Activated T-helper 17 cell treated with anti-CD3 and anti-CD28 coated beads, Interleukin-2, amount 50 U/mL, for 72 hours (primary cell): ENCODE data around the gene TYR. TPM values are rescaled to one million over a fixed set of nuclear protein-coding genes. Genes with fewer than 3 reads are reported as not detected.

Experiments
- ATAC-seq: fragments of 150-1000 bp; cut with Tn5 transposase; replicated peaks from 2 replicates; pipeline ENCODE4 v1.10.0; 2021; ENCODE audit warnings: mild to moderate bottlenecking, moderate library complexity
- H3K27ac Mint-ChIP-seq: one replicate; pipeline ENCODE4 v1.8.0; 2022; ENCODE audit warnings: mixed read lengths
- H3K27me3 Mint-ChIP-seq: one replicate; pipeline ENCODE4 v1.8.0; 2022; ENCODE audit warnings: mixed read lengths
- H3K36me3 Mint-ChIP-seq: one replicate; pipeline ENCODE4 v1.8.0; 2022; ENCODE audit warnings: low read depth, mild to moderate bottlenecking, mixed read lengths
- H3K4me1 Mint-ChIP-seq: one replicate; pipeline ENCODE4 v1.8.0; 2022; ENCODE audit warnings: mixed read lengths
- H3K4me3 Mint-ChIP-seq: one replicate; pipeline ENCODE4 v1.8.0; 2022; ENCODE audit warnings: mild to moderate bottlenecking, mixed read lengths
- H3K9me3 Mint-ChIP-seq: one replicate; pipeline ENCODE4 v1.8.0; 2022; ENCODE audit warnings: mixed read lengths
- total RNA-seq, 2 donors: library from RNA; stranded (reverse); gene quantifications; one replicate each; pipeline ENCODE4 v1.2.3, GENCODE V29; 2022

TYR gene
- not detected for total RNA-seq

DNA sequence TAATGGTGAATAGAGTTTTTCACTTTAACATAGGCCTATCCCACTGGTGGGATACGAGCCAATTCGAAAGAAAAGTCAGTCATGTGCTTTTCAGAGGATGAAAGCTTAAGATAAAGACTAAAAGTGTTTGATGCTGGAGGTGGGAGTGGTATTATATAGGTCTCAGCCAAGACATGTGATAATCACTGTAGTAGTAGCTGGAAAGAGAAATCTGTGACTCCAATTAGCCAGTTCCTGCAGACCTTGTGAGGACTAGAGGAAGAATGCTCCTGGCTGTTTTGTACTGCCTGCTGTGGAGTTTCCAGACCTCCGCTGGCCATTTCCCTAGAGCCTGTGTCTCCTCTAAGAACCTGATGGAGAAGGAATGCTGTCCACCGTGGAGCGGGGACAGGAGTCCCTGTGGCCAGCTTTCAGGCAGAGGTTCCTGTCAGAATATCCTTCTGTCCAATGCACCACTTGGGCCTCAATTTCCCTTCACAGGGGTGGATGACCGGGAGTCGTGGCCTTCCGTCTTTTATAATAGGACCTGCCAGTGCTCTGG is at the start of gene TYR:
TSS of gene TYR (plus strand) at position 185 of the 541 bp plus-strand sequence. CDS start at position 264, 79 bp downstream.
- Mint-ChIP-seq H3K27me3 (no peaks in the 10 kb centered on the region), H3K9me3 (peaks cover 7% of the 10 kb centered on the region), H3K36me3 (no peaks in the 10 kb centered on the region), H3K4me1 (no peaks in the 10 kb centered on the region), H3K4me3 (no peak within 1 kb of the TSS), H3K27ac (no peak within 1 kb of the TSS)
- ATAC-seq: no peak

DNA sequence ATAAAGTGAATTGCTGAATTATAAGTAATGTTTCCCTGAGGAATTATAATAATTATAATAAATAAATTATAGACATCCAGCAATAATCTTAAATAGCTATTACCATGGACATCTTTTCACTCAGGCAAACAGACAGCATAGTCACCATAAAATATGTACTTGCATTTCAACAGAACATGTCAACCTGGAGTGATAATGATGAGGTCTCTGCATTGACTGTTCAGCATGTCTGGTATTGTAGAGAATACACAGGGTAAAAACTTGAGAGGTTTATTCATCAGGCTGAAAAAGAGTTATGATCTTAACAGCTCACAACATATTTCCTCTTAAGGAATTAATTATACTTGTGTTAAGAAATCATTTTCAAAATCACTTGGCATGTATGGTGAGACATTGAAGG is 41.1 kb upstream of the TYR start:
- Mint-ChIP-seq H3K27ac (no peak overlapping the region), H3K4me1 (no peaks in the 10 kb centered on the region), H3K27me3 (no peaks in the 10 kb centered on the region), H3K36me3 (no peaks in the 10 kb centered on the region), H3K4me3 (no peak overlapping the region), H3K9me3 (no peaks in the 10 kb centered on the region)
- no peak for ATAC-seq

DNA sequence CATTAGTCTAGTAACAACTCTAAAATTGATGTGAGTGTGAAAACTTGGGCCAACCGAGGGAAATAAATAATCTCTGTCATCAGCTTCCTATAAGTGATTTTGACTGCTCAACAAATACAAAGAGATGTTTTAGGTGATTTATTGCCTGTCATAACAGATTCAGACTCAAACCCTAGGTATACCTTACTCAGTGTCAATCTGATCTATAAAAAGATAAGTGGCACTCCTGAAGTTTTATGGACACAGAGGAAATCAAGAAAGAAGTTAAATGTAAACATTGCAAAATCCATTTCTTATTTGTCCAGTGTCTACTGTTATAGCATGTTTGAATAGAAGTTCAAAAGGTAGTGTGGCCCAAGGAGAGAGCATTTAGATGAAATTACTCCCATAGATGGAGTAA is 30.4 kb upstream of the TYR start:
- no peak overlapping the region for H3K4me3 Mint-ChIP-seq
- no peaks in the 10 kb centered on the region for H3K9me3 Mint-ChIP-seq
- H3K27ac Mint-ChIP-seq: no peak overlapping the region
- H3K4me1 Mint-ChIP-seq: no peaks in the 10 kb centered on the region
- no peaks in the 10 kb centered on the region for H3K36me3 Mint-ChIP-seq
- no peaks in the 10 kb centered on the region for H3K27me3 Mint-ChIP-seq
- ATAC-seq: no peak

DNA sequence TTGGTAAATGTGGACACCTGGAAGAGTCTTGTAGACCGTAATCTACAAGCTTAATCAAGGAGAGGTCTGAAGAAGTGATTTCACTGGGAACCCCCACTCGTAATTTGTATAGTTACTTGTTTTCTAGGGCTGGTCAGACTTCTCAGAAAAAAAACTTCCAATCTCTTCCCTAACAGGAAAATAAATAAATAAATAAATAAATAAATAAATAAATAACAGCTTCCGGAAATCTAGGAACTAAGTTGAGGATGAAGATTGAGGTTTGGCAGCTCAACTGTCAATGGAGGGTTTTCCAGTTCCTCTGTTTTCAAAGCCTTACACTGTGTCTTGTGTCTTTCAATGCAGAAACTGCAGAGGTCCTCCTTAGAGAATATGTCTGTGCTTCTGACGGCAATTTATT is 17.7 kb upstream of the TYR start:
- Mint-ChIP-seq H3K27ac (no peak overlapping the region), H3K27me3 (no peaks in the 10 kb centered on the region), H3K4me3 (no peak overlapping the region)

DNA sequence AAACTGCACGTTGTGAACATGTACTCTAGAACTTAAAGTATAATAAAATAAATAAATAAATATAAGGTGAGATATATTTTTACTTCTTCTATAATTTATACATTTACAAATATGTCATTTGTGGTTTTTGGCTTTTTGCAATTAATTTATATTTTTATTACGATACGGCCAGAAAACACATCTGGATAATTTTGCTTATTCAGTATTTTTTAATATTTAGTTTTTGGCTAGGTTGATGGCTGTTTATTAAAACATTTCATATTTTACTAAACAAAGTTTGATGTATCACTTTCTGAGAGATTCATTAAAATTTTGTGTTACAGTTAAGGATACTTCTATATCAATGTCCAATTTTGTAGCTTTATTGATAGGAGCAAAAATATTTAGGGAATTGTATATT is 15.7 kb upstream of the TYR start:
- no peaks in the 10 kb centered on the region for H3K4me1 Mint-ChIP-seq
- no peak for ATAC-seq
- no peak overlapping the region for H3K27ac Mint-ChIP-seq
- H3K9me3 Mint-ChIP-seq: no peaks in the 10 kb centered on the region
- H3K36me3 Mint-ChIP-seq: no peaks in the 10 kb centered on the region
- H3K4me3 Mint-ChIP-seq: no peak overlapping the region
- H3K27me3 Mint-ChIP-seq: no peaks in the 10 kb centered on the region

More for the DNA sequence above, 17.7 kb upstream of the TYR start:
- no peak for ATAC-seq
- Mint-ChIP-seq H3K4me1 (no peaks in the 10 kb centered on the region), H3K36me3 (no peaks in the 10 kb centered on the region), H3K9me3 (no peaks in the 10 kb centered on the region)

DNA sequence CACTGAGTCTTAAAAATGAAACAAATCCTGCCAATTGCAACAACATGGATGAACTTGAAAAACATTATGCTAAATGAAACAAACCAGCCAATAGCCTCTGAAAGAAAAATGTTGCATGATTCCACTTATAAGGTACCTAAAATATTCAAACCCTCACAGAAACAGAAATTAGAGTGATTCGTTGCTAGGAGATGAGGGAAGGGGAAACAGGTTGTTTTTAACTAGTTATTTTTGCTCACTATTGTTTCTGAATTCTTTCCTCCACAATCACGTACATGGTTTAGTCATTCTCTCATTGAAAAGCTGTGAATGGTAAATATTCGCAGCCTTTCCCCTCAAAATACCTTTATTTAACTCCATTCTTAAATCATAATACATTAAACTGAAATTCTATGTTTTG is 14.0 kb upstream of the TYR start:
- no peaks in the 10 kb centered on the region for H3K4me1 Mint-ChIP-seq
- no peak overlapping the region for H3K4me3 Mint-ChIP-seq
- ATAC-seq: no peak
- no peaks in the 10 kb centered on the region for H3K27me3 Mint-ChIP-seq
- no peak overlapping the region for H3K27ac Mint-ChIP-seq
- no peaks in the 10 kb centered on the region for H3K9me3 Mint-ChIP-seq
- no peaks in the 10 kb centered on the region for H3K36me3 Mint-ChIP-seq

DNA sequence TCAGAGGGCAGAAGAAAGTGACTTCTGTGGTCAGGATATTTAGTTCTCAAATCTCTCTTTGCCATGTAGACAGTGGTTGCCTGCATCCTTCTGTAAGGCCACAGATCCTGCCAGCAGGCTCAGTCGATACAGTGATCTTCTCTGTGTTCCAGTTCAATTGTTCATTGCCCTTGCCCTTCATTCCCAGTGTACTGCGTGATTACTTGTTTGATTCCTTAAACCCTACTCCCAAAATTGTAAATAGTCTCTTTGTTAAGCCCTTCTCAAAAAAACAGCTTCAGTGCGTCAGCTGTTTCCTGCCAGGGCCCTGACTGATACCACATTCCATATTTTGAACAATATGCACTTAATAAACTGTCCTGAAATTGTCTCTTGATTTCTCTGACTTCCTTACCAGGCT is 9.3 kb upstream of the TYR start:
- H3K27me3 Mint-ChIP-seq: no peaks in the 10 kb centered on the region
- H3K4me3 Mint-ChIP-seq: no peak overlapping the region

DNA sequence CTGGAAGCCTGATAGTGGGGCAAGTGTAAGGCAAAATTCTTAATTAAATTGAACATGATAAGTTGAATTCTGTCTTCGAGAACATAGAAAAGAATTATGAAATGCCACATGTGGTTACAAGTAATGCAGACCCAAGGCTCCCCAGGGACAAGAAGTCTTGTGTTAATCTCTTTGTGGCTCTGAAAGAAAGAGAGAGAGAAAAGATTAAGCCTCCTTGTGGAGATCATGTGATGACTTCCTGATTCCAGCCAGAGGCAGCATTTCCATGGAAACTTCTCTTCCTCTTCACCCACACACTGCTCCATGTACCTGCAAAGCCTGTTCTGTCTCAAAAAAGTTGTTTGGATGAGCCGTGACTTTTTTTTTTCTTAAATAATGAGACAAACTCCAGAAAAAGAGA is 1.9 kb upstream of the TYR start:
- Mint-ChIP-seq H3K27ac (no peak overlapping the region), H3K27me3 (no peaks in the 10 kb centered on the region), H3K4me3 (no peak overlapping the region), H3K9me3 (peaks cover 7% of the 10 kb centered on the region), H3K4me1 (no peaks in the 10 kb centered on the region), H3K36me3 (no peaks in the 10 kb centered on the region)
- ATAC-seq: no peak

More for the DNA sequence above, 9.3 kb upstream of the TYR start:
- ATAC-seq: no peak
- no peaks in the 10 kb centered on the region for H3K9me3 Mint-ChIP-seq
- no peaks in the 10 kb centered on the region for H3K36me3 Mint-ChIP-seq
- H3K4me1 Mint-ChIP-seq: no peaks in the 10 kb centered on the region
- no peak overlapping the region for H3K27ac Mint-ChIP-seq

DNA sequence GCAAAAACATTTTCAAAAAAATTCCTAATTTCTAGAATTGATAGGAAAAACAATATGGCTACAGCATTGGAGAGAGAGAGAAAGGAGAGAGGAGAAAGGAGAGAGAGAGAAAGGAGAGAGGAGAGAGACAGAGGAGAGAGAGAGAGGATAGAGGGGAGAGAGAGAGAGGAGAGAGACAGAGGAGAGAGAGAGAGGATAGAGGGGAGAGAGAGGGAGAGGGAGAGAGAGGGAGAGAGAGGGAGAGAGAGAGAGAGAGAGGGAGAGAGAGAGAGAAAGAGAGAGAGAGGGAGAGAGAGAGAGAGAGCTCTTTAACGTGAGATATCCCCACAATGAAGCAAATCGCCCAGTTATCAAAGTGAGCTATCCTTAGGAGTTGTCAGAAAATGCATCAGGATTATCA is 737 bp upstream of the TYR start:
- Mint-ChIP-seq H3K9me3 (peaks cover 7% of the 10 kb centered on the region), H3K27me3 (no peaks in the 10 kb centered on the region), H3K36me3 (no peaks in the 10 kb centered on the region), H3K27ac (no peak overlapping the region), H3K4me1 (no peaks in the 10 kb centered on the region), H3K4me3 (no peak overlapping the region)
- no peak for ATAC-seq

DNA sequence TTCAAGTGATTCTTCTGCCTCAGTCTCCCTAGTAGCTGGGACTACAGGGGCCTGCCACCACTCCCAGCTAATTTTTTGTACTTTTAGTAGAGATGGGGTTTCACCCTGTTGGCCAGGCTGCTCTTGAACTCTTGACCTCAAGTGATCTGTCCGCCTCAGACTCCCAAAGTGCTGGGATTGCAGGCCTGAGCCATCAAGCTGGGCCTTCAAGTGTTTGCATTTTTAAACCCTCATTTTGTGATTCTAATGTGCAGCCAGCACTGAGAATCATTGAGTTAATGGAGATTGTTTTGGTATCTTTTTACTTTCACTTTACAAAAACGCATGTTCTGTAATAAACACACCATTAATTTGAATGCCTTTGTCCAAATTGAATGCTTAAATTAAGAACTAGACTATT is 3.4 kb downstream of the TYR start:
- no peaks in the 10 kb centered on the region for H3K4me1 Mint-ChIP-seq
- H3K9me3 Mint-ChIP-seq: no peaks in the 10 kb centered on the region
- no peaks in the 10 kb centered on the region for H3K36me3 Mint-ChIP-seq
- no peak overlapping the region for H3K27ac Mint-ChIP-seq
- no peak for ATAC-seq
- H3K27me3 Mint-ChIP-seq: no peaks in the 10 kb centered on the region
- no peak overlapping the region for H3K4me3 Mint-ChIP-seq

DNA sequence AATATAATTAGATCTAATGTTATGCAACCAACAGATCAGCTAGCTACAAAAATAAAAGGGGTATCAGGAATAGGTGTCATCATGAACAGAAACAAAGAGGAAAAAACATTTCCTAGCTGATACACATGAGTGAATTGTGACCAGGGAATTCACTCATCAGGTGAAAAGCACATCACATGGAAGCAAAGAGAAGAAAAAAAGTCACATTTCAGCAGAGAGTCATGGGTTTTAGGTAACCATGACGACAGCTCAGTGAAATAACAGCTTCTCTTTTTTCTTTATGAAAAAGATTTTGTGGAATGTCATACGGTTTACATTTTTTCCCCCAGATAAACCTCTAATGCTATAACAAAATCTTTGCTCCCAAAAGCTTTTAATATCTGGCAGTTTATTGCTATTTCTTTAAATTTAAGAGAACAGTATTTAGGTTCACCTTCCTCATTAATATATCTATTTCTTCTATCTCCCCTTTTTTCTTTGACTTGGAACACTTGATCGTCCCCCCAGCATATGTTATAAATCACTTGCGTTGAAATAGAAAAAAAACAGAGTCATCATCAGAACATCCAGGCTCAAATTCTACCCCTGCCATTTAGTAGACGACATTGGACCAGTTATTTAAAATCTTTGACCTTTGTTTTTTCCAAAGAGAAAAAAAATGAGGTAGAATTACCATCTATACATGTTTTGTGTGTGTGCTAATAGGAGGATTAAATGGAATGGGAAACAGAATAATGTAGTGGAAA is 5.3 kb downstream of the TYR start:
- Mint-ChIP-seq H3K4me1 (no peaks in the 10 kb centered on the region), H3K36me3 (no peaks in the 10 kb centered on the region), H3K27ac (no peak overlapping the region)

DNA sequence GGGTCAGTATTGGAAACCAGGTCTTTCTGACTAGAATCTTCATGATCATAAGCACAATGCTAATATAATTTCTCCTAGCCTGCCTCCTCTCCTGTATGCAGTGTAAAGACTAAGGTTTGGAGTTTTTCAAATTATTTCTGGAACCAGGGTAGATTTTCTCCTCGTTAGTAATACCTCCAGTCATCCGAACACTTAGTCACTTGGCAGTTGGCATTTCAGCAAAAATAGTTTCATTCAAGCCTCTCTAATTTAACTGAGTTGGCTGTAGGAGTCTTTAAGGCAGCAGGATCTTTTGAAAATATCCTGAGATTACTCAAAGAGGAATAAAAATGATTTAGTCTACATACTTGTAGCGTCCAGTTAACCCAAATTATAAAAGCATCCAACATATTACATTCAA is 6.3 kb downstream of the TYR start:
- Mint-ChIP-seq H3K27me3 (no peaks in the 10 kb centered on the region), H3K27ac (no peak overlapping the region), H3K36me3 (no peaks in the 10 kb centered on the region), H3K4me1 (no peaks in the 10 kb centered on the region), H3K4me3 (no peak overlapping the region), H3K9me3 (no peaks in the 10 kb centered on the region)
- no peak for ATAC-seq

More for the DNA sequence above, 5.3 kb downstream of the TYR start:
- ATAC-seq: no peak
- H3K4me3 Mint-ChIP-seq: no peak overlapping the region
- H3K9me3 Mint-ChIP-seq: no peaks in the 10 kb centered on the region
- no peaks in the 10 kb centered on the region for H3K27me3 Mint-ChIP-seq

DNA sequence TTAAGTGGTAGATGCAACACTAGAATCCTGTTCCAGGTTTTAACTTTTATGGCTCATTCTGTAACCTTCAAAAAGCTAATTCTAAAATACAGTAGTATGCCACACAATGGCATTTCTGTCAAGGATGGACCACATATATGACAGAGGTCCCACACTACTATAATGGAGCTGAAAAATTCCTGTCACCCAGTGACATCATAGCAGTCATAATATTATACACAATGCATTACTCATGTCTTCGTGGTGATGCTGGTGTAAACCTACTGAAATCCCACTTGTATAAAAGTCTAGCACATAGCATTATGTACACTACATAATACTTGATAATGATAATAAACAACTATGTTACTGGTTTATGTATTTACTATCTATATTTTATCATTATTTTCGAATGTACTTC is 12.1 kb downstream of the TYR start:
- no peak overlapping the region for H3K4me3 Mint-ChIP-seq
- ATAC-seq: no peak
- H3K9me3 Mint-ChIP-seq: no peaks in the 10 kb centered on the region
- H3K27ac Mint-ChIP-seq: no peak overlapping the region
- H3K4me1 Mint-ChIP-seq: no peaks in the 10 kb centered on the region
- H3K36me3 Mint-ChIP-seq: no peaks in the 10 kb centered on the region
- no peaks in the 10 kb centered on the region for H3K27me3 Mint-ChIP-seq

DNA sequence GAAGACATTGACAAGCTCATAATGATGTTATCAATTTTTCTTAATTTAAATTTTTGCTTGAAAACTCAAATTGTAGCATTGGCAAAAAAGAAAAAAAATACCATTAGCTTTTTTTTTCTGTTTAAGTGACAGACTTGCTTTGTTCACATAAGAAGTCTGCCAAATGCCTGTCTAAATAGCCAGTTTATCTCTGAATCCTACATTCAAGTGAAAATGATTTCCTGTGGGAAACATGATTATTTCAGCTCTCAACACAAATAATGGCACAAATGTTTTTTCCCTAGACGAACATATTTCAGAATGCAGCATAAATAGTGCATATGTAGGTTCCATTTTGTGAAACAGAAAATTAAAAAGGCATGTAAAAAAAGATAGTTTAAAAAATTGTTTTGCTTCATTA is 23.5 kb downstream of the TYR start:
- H3K27ac Mint-ChIP-seq: no peak overlapping the region
- no peaks in the 10 kb centered on the region for H3K27me3 Mint-ChIP-seq
- no peaks in the 10 kb centered on the region for H3K4me1 Mint-ChIP-seq
- H3K4me3 Mint-ChIP-seq: no peak overlapping the region
- ATAC-seq: no peak
- no peaks in the 10 kb centered on the region for H3K36me3 Mint-ChIP-seq
- no peaks in the 10 kb centered on the region for H3K9me3 Mint-ChIP-seq

DNA sequence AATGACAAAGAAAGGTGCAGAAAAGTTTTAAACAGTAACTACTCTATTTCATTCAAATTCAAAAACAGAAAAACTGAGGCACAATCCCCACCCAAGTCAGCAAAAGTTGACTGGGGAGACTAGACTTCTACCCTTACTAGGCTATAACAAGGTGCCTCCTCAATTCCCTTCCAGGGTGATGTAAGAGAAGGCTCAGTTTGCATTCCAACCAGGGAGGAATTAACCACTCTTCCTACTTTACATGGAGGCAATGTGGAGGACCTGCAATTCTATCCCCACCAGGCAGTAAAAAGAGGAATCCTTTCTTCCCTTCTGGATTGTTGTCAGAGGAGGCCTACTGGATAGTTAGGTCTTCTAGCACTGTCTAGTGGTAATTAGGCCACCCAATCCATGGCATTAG is 26.1 kb downstream of the TYR start:
- no peak for ATAC-seq
- no peak overlapping the region for H3K4me3 Mint-ChIP-seq
- no peaks in the 10 kb centered on the region for H3K4me1 Mint-ChIP-seq
- no peaks in the 10 kb centered on the region for H3K27me3 Mint-ChIP-seq
- peaks cover 8% of the 10 kb centered on the region for H3K9me3 Mint-ChIP-seq
- no peaks in the 10 kb centered on the region for H3K36me3 Mint-ChIP-seq
- H3K27ac Mint-ChIP-seq: no peak overlapping the region
